ENCODE data around the gene MEF2C.

The MEF2C gene

GRCh38 chr5:88829054-88829453, 53.9 kb downstream of the MEF2C start:
- peak in 1 of 2 donors; percentile 40 for DNase-seq
- Histone ChIP-seq H3K27ac (peak overlapping the region; percentile 70 to 73), H3K36me3 (no peaks in the 10 kb centered on the region), H3K4me1 (peaks cover 0 to 95% (median 26%) of the 10 kb centered on the region in 4 donors), H3K9me3 (no peaks in the 10 kb centered on the region), H3K27me3 (no peaks in the 10 kb centered on the region), H3K4me3 (peak overlapping the region; percentile 31 to 39)
- intact Hi-C loops (cut with DNase I; ENCODE audit: low total_unique reads): loop anchor here (5.0 kb wide), 2 partner anchors 42 to 53 kb away; partner anchors contain the start of gene MEF2C
- TF ChIP-seq, protein P1, sequence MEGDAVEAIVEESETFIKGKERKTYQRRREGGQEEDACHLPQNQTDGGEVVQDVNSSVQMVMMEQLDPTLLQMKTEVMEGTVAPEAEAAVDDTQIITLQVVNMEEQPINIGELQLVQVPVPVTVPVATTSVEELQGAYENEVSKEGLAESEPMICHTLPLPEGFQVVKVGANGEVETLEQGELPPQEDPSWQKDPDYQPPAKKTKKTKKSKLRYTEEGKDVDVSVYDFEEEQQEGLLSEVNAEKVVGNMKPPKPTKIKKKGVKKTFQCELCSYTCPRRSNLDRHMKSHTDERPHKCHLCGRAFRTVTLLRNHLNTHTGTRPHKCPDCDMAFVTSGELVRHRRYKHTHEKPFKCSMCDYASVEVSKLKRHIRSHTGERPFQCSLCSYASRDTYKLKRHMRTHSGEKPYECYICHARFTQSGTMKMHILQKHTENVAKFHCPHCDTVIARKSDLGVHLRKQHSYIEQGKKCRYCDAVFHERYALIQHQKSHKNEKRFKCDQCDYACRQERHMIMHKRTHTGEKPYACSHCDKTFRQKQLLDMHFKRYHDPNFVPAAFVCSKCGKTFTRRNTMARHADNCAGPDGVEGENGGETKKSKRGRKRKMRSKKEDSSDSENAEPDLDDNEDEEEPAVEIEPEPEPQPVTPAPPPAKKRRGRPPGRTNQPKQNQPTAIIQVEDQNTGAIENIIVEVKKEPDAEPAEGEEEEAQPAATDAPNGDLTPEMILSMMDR (IDR thresholded peaks at IDR 0.05): peak; percentile 42 to 47

- Histone ChIP-seq H3K4me1 (peaks cover 0 to 90% (median 20%) of the 10 kb centered on the region in 4 donors), H3K9me3 (no peaks in the 10 kb centered on the region), H3K27me3 (no peaks in the 10 kb centered on the region), H3K36me3 (peaks cover 0 to under 1% (median 0%) of the 10 kb centered on the region in 3 donors), H3K4me3 (no peak overlapping the region), H3K27ac (peak overlapping the region; percentile 70 to 73)
- intact Hi-C loops (cut with DNase I; ENCODE audit: low total_unique reads): loop anchor here (5.0 kb wide), 2 partner anchors 41 to 54 kb away; partner anchors contain the start of gene MEF2C
- TF ChIP-seq, protein P1 (IDR thresholded peaks at IDR 0.05): no peak
- DNase-seq: no peak
Observed at GRCh38 chr5:88827997-88828396, 55.0 kb downstream of the MEF2C start.

DNA sequence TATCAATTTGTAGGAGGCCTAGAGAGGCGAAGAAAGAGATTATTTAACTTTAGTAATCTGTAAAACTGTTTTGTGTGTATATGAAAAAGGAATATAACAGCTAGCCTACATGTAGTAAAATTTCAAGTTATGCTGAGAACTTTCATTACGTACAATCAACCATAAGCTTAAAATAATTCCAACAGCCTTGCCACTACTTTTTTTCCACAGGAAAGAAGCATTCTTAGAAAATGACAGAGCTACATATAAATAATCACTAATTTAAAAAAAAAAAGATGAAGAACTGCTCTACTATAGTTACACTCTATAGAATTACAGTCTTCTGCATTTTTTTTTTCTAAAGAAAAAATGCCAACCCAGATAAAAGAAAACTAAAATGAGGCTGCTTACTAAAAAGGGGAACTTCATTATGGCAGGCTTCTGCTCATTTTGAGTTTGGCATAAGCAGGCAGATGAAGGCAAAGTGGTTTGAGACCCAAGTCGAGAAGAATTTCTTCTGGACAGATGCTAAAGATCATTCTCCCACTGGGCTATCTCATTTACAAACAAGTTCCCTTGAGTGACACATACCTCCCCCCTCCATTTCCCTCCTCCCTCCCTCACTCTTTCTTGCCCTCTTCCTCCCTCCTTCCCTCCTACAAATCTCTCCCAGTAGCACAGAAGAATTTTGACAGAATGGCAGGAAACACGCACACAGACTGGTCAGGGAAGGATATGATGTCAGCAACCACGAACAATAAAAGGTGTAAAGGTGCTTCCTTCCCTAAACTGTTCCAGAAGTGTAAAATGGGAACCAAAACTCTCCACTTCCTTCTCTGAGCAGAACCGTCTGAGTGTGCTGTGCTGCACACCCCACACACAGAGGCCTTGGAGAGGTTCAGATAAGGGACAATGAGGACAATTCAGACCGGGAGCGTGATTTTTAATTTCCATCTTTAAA, 56.1 kb downstream of the MEF2C start:
- Histone ChIP-seq H3K27me3 (no peaks in the 10 kb centered on the region), H3K4me1 (peaks cover 0 to 89% (median 18%) of the 10 kb centered on the region in 4 donors), H3K27ac (peak overlapping the region; percentile 70 to 73), H3K36me3 (peaks cover 0 to 10% (median 4%) of the 10 kb centered on the region in 3 donors), H3K9me3 (no peaks in the 10 kb centered on the region), H3K4me3 (peak overlapping the region in 1 of 2 donors; percentile 30)
- TF ChIP-seq, protein P1 (IDR thresholded peaks at IDR 0.05): no peak
- DNase-seq: peak in 1 of 2 donors; percentile 37
- intact Hi-C loops (cut with DNase I; ENCODE audit: low total_unique reads): loop anchor here (5.0 kb wide), 2 partner anchors 40 to 55 kb away; partner anchors contain the start of gene MEF2C

DNA sequence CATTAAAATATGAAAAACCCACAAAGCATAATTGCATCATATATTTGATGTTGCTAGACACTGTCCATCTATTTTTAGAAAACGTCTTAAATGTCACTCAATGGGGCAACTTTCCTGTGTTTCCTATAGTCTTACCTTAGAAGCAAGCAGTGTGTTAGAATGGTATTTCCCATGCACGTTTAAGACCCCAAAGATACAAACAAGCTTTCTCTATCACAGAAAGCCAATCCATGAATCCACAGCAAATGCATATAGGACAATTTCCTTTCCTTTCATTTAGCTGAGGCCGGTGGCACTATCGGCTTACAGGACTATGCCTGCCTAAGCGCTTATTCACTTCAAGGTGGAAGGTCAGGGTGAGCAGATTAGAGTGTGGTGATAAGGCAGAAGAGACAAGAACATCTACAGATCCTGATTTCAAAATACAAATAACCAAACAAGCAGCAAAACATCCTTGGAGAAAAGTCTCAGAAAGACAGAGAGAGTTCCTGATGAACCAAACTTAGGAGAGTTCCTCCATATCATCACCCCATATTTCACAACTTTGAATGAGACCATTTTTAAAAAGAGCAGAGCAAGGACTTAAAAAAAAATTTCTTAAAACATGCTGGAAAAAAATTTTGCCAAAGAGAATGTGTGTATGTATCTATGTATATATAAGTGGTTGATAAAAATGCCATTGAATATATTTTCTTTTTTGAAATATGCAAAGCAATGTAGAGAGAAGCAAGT, 57.2 kb downstream of the MEF2C start:
- intact Hi-C loops (cut with DNase I; ENCODE audit: low total_unique reads): loop anchor here (5.0 kb wide), 2 partner anchors 38 to 57 kb away; partner anchors contain the start of gene MEF2C
- H3K4me3 ChIP-seq: peak overlapping the region; percentile 10

More for the DNA sequence above, 57.2 kb downstream of the MEF2C start:
- H3K4me1 ChIP-seq: peaks cover 0 to 77% (median 17%) of the 10 kb centered on the region in 4 donors
- peak overlapping the region; percentile 70 to 73 for H3K27ac ChIP-seq
- TF ChIP-seq, protein P1 (IDR thresholded peaks at IDR 0.05): no peak
- H3K9me3 ChIP-seq: no peaks in the 10 kb centered on the region
- H3K36me3 ChIP-seq: peaks cover 0 to 17% (median 4%) of the 10 kb centered on the region in 3 donors
- DNase-seq: no peak
- no peaks in the 10 kb centered on the region for H3K27me3 ChIP-seq
